GM21825 (cell line): ENCODE results near the gene CFAP61.
"Not testable (repeated sequence)": the region's sequence is repeated elsewhere in the genome, so short reads cannot be mapped to it uniquely, and the experiment has no call there.

Experiments
- ATAC-seq: cut with Tn5 transposase; IDR thresholded peaks from one replicate; pipeline ENCODE4 v1.9.1; 2021; ENCODE audit warnings: mild to moderate bottlenecking, moderate library complexity; ENCODE audit not compliant: unreplicated experiment

Gene CFAP61

DNA sequence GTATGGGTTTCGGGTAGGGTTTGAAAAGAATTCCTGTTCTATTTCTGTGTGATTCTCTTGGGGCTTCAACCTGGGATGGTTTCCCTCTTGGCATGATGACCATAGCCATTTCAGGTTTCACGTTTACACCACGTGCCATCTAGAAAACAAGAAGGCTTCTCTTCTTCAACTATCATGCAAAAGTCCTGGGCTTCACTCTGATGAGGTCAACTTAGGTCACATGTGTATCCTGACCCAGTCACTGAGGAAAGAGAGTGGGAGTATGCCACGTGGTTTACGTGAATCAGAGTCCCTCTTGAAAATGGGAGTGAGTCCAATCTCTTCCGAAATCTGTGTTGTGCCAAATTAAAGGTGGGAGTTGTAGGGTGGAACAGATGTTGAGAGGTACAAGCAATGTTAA is 174.2 kb downstream of the CFAP61 start:
- no peak for ATAC-seq

DNA sequence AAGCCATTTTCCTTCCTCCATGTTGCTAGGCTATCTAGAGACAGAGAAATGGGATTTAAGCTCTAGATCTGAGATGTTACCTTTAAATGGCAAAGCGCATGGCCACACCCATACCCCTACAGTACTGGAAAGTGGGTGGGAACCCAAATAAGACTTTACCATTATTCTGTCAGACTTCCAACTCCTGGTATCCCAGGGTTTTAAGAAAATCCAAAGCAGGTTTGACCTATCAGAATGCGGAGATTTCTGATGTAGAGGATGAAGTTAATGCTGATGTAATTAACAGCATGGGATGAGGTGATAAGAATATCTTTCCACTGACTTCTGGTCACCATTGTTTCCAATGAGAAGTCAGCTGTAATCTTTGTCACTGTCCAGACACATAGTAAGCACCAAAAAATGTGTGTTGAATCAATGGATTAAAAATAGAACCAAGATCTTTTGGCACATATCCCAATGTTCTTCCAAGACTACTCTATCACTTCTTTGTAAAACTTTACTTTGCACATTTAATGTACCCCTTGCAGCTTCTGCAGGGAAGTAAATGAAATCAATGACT is 174.8 kb downstream of the CFAP61 start:
- no peak for ATAC-seq

DNA sequence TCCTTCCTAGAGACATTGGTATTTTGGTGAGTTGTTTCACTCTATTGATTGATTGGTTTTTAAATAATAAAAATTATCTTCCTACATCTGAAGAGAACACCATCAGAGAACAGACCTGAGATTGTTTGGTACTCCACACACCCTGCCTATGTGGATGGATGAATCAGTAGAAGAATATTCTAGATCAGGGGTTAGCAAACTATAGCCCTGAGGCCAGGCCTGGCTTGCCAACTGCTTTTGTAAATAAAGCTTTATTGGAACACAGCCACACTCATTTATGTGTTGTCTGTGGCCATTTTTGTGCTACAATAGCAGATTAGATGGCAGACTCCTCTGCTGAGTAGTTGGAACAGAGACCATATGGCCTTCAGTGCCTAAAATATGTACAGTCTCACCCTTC is 176.0 kb downstream of the CFAP61 start:
- ATAC-seq, result no peak

DNA sequence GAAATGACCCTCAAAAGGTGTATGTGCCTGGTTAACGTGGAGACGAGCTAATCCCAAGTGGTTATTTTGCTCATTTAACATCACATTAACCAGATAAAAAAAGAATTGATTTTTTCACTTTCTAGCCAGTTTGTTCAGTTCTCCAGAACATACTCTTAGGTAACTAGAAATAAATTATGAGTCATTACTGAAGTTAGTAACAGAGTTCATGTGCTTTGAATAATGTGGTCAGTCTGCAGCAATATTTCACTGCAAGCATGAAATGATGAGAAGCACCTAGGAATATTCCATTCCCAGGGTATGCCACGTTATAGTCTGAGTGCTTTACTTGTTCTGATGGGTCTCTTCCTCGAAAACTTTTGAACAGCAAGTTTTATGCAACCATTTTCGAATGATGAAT is 177.3 kb downstream of the CFAP61 start:
- no peak for ATAC-seq

DNA sequence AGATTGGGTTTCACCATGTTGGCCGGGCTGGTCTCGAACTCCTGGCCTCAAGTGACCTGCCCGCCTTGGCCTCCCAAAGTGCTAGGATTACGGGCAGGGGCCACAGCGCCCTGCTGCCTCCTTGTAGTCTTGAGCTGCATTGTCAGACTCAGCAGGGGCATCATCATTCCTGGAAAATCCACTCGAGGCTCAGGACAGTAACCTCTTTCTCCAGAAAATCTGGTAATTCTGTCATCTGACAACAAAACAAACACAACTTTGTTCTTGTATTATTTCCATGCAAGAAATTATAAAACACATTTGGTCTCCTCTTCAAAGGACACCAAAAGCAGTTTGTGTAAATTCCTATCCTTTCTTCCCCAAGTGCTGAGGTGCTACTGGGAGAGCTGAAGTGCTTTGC is 178.4 kb downstream of the CFAP61 start:
- ATAC-seq, result no peak

DNA sequence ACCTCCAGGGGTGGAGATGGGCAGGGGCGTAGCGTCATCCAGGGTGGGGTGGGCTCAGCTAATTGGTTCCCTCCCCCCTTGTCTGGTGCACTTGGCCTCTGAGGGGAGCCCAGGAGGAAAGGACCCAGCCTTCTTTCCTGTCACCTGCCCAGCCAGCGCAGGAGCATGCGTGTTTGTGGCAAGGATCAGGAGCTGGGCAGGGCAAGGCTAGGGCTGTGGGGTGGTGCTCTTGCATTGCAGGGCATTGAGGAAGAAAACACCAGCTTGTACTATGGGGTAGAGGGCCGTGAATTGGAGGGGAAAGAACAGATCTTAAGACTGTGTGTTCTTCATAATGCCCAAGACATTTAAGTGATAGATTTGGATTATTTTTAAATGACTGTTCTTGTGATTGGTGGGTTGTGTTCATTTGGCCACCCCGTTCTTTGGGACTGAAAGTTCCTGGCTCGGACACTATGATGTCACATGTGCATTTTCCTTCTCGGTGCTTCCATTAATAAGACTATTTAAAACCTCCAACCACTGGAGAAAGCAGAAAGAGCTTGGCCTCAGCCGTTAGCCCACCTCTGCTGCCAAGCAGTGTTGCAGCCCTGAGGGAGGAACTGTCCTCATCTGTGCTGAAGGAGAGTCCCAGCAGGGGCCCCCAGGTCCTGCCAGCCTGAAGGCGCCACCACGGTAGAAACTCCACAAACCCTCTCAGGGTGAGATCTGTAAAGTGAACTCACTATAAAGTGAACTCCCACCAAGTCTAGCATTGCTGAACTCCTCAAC is 179.4 kb downstream of the CFAP61 start:
- ATAC-seq, result no peak

DNA sequence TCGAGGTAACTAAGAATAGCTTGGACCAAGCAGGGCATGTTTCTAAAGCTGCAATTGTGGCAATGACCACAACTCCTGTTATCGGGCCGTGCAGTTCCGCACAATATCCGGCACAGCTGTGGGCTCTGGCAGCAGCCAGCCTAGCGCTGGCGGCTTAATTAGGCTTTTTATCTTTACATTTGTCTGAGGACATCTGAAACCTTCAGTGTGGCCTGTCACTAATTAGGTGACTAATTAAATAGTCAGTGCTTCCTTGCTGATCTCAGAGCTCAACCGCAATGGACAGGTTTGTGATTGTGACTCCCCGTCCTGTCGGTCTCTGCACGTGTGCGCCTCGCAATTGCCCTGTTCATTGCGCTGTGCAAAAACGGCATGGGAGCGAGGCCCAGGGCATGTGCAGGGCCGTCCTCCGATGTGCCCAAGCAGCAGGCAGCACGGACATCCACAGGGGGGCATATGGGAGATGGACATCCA is 180.7 kb downstream of the CFAP61 start:
- ATAC-seq, result no peak

DNA sequence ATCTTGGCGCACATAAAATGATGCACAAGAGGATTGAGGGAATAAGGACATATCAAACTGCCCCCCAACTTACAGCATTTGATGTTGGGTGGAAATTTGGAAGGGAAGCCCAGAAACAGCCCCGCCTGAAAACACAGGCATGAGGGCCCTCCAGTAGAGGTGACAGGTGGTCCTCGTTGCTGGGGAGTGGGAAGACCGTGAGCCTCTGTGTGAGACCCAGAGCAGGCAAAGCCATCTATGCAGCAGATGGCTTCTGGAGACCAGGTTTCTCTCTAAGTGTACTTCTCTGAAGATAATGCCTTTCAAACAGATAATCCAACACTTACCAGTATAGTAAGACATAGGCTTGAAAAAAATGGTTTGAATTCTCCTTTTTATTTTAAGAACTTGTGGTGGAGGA is 183.3 kb downstream of the CFAP61 start:
- no peak for ATAC-seq

DNA sequence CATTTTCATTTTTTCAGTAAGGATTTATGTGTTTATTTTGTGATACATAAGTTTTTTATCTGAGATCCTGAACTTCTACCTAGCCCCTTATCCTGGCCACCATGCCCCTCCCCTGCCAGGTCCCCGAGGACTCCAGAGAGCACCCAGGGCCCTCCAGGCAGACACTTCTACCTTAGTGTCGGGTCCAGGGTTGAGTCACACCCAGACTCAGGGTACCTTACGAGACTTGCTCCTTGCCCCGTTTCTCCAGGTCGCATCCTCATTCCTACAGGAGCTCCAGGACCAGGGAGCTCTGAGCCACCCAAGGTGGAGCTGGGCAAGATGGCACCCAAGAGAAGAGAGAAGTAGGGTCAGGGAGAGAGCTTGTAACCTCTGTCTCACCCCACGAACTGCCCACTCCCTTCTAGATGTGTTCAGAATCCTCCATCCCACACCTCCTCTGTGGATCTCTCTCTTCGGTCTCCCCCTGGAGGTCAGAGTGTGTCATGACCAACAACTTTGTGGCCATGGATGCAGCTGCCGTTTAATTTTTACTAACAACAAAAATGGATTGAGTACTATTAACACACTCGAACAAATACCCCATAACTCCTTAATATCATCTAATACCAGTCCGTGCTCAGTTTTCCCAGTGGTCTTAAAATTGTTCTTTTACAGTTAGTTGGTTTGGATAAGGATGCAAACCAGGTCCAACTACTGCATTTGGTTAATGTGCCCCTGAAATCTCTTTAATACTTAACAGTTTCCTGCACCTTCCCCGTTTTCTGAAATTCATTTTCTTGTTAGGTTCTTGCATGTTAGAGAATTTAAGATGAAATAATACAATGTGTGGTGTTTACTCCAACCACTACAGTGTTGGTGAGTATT is 185.0 kb downstream of the CFAP61 start:
- ATAC-seq, result peak; percentile 63

DNA sequence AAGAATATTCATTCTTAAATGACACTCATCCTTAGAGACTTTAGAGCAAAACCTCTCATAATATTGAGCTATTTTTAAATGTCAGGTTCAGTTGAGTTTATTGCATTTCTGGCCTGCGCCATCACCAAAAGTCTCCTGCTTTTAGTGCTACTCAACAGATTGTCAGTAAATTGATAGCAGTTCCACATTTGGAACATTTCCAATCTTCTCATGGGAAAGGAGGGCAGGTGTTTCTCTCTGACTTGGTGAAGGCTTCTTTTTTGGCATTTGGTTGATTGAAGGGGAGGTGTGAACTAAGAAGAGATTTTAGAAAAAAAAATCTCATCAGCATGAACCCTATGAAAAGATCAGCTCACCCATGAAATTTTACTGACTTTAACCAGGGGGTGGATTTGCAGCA is 189.6 kb downstream of the CFAP61 start:
- no peak for ATAC-seq

DNA sequence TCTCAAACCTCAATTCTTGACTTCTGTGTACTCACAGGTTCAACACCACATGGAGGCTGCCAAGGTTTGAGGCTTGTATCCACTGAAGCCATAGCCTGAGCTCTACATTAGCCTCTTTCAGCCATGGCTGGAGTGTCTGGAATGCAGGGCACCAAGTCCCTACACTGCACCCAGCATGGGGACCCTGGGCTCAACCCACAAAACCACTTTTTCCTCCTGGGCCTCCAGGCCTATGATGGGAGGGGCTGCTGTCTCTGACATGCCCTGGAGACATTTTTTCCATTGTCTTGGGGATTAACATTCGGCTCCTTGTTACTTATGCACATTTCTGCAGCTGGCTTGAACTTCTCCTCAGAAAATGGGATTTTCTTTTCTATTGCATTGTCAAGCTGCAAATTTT is 192.1 kb downstream of the CFAP61 start:
- not testable (repeated sequence) for ATAC-seq

DNA sequence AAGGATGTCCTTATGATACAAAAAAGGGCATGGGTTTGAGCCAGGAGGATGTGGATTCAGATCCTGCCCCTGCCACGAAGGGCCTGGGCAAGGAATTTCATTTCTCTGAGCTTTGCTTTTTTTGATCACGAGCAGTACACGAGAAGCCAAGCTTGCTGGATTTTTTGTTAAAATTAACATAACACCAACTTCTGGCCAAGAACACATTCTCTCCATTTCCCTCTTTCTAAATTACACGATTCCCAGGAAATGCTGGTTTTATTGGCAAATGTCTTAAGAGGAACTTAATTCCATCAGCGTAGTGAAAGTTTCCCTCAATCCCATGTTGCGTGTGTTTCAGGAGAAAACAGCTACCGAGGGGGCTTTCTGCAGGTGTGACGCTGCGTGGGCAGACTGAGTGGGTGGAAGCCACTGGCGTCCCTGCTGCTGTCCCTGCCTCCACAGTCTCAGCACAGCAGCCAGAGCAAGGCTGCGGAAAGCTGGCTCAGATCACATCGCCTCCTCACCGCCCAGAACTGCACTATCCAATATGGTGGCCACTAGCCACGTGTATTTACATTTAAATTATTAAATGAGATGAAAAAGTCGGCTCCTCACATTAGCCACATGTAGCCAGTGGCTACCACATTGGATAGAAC is 194.8 kb downstream of the CFAP61 start:
- ATAC-seq, result no peak

DNA sequence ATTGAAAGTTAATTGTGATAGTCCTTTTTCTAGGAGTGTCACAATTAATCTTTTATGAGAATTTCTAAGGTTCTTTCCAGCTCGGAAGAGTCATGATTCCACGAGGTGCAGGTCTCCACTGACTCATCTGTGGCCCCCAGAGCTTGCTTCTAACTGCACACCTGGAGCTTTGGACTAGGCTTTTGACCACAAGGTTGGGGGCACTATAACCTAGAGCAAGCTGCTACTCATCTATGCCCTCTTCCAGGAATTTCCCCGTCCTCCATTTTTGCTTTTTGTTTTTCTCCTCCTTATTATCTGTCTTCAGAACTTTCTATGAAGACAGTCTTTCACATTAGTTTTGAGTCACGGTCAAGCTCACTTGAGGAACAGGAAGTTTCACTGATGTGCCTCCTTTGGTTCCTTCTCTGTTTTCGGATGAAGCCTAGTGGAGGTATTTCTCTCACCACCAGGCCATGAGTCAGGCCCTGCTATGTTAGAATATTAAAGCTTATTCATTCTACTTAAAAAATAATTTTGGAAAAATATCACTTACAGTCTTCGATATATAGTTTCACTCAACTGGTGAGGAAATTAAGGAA is 196.4 kb downstream of the CFAP61 start:
- ATAC-seq, result no peak

DNA sequence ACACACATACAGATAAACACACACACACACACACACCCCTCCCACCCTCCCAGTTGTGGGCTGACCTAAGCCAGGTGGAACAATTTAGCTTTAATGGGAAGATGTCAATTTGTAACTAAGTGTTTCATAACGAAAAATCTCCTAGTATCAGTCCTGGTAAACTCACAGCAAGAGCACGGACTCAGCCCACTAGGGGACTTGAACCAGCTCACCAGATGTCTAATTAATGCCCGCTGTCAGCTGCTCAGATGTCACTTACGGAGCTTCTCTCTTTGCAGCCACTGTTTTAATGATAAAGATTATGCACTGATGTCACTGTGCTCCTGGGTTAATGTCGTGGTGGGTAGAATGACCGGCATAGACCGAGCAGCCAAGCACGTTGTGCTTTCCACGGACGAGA is 199.0 kb downstream of the CFAP61 start:
- no peak for ATAC-seq

DNA sequence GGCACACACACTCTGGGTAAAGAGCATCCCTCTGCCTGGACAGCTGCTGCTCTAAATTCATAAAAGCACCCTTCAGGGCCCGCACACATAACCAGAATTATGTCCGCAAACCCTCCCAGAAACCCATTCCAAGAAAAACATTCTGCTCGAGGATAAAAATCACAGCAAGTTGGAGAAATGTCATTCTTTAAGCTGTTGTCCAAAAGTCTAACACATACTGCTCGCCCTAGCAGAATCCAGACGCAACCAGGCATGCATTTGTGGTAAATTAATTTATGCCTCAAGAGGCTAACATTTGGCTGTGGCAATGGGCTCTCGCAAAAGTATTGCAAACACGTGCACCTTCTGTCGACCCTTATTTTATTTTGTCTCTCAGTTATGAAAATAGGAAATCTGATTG is 199.5 kb downstream of the CFAP61 start:
- no peak for ATAC-seq

DNA sequence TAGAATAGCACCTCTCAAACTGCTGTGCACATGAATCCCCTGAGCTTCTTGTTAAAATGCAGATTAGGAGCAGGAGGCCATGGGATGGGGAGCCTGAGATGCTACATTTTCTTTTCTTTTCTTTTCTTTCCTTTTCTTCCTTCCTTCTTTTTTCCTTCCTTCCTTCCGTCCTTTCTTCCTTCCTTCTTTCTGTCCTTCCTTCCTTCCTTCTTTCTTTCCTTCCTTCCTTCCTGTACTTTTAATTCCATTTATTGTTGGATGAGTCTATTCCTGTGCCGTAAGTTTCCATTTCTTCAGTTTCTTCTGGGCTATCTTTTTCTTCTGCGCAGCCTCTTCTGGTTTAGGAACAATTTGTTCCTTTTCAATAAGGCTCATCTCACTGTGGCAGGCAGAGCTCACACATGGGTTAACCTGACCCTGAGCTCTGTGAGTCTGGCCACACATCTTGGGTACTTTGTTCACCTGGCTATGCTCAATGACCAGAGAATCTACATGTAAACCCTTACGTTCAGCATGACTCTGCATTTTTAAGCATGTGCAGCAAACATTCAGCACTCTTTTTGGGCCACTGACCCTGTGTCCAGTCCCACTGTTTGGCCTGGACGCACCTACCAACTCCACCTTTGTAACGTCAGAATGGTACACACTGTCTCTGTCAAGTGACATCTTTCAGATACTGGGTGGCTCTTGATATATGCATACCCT is 200.9 kb downstream of the CFAP61 start:
- ATAC-seq, result no peak

DNA sequence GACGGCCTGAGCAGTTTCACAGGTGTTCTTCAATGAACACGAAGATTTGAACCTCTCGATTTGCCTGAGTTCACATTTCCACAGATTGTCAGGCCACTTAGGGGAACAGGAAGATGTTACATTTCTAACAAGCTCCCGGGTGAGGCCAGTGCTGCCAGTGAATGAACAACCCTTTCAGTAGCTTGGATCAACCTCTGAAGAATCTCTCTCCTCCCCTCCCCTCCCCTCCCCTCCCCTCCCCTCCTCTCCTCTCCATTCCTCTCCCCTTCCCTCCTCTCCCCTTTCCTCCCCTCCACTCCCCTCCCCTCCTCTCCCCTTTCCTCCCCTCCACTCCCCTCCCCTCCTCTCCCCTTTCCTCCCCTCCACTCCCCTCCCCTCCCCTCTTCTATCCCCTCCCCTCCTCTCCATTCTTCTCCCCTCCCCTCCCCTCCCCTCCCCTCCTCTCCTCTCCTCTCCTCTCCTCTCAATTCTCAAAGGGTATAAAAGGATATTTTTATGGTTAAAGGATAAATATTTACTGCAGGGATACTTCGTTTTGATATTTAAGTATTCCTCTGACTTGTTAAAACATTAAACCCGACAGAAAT is 201.5 kb downstream of the CFAP61 start:
- no peak for ATAC-seq

DNA sequence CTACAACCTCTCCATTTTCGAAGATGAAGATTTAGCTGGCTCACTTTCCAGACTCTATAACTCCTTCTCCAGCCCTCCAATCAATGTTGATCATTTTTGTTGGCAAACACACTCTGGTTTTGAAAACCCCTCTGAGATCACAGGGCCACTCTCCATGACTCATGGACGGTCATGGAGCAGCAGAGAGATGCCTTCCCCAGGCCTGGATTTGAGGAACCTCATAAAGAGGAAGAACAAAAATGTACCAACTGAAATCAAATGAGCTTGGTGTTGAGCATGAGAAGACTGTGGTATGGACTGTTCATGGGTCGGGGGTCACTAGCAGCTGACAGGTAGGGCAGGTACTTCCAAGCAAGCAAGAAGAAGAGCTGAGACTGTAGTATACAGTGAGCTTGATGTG is 202.8 kb downstream of the CFAP61 start:
- ATAC-seq, result no peak

DNA sequence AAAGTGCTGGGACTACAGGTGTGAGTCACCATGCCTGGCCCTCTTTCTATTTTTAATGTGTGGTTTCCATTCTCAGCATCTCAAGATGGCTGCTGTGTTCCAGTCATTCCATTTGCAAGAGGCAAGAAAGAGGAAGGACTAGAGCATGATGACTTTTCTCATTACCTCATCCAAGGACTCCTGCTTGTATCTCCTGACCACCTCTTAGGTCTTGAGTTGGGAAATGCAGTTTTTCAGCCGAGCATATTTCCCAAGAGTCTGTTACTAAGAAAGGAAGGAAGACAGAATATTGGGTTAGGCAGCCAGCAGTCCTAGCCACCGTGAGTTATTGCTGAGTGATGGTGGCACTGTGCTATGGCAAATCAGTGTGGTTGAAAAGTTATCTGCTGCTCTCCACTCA is 207.2 kb downstream of the CFAP61 start:
- no peak for ATAC-seq

DNA sequence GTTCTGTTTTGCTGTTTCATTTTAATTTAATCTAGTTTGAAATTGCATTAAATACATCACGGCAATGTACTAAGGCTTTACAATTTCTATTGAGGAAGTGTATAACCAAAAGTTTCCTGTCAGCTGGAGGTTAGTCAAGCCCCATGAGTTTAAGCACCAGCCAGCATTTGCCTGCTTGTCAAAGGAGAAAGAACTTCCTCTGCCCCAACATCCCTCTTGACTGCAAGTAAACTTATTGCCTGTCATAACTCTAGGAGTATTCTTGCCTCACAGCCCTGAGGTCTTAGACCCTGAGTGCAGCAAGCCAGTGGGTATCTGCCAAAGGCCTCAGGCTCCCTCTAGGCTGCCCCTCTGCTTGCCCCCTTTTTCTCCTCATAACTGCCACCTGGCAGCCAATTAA is 208.8 kb downstream of the CFAP61 start:
- no peak for ATAC-seq
